Dedifferentiated amniotic fluid mesenchymal stem cell (primary cell): ENCODE measurements around the gene CDC42EP1.

Experiments used
- DNase-seq: peaks from one replicate; pipeline ENCODE4 v3.0.0-alpha.2; 2016; ENCODE audit errors: extremely low spot score

The CDC42EP1 gene

GRCh38 chr22:37611207-37611606, 50.9 kb downstream of the CDC42EP1 start:
- DNase-seq: no peak

- no peak for DNase-seq
These were observed 56.2 kb downstream of the CDC42EP1 start for GRCh38 chr22:37616201-37617083.

DNA sequence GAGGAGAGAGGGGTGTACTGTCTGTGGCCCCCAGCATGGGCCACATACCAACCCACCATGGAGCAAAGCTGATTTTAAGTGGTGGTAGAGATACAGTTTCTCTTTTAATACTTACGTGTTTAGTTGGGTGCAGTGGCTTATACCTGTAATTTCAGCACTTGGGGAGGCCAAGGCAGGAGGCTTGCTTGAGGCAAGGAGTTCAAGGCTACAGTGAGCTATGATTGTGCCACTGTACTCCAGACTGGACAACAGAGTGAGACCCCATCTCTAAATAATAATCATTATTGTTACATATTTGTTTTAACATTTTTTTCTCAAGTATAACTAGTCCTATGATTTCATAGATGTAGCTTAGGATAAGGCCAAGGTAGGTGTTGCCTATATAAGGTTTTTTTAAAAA, 57.2 kb downstream of the CDC42EP1 start:
- DNase-seq: no peak

- DNase-seq: no peak
These were observed 57.9 kb downstream of the CDC42EP1 start for GRCh38 chr22:37618072-37618656.

GRCh38 chr22:37618674-37619073, 58.4 kb downstream of the CDC42EP1 start:
- no peak for DNase-seq
